ENCODE data around the gene ARSK.

The ARSK gene

DNA sequence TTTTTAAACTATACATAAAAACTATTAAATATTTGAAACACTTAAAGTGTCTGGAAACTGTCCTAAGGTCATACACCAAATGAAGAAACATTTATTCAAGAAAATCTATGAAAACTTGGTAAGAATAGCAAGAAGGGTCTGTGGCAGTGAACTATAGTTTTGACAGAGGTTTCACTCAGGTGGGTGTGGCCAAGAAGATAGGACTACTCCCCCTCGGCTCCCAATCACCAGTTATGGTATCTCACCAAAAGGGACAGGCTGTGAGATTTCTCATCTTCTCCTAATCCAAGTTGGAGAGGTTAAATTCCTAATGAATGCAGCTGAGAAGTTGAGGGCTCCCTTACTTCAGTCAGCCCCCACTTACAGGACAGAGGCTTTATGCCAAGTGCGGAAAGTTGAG, 2.9 kb downstream of the ARSK start:
- no peak for DNase-seq (ENCODE audit: low read depth)
- no peak for TF ChIP-seq CTCF (IDR thresholded peaks at IDR 0.05; ENCODE audit: control insufficient read depth, insufficient read depth, low read depth, low read length, missing control alignments)
- H3K4me3 ChIP-seq (ENCODE audit: control insufficient read depth, low read depth, low read length), result no peak overlapping the region

DNA sequence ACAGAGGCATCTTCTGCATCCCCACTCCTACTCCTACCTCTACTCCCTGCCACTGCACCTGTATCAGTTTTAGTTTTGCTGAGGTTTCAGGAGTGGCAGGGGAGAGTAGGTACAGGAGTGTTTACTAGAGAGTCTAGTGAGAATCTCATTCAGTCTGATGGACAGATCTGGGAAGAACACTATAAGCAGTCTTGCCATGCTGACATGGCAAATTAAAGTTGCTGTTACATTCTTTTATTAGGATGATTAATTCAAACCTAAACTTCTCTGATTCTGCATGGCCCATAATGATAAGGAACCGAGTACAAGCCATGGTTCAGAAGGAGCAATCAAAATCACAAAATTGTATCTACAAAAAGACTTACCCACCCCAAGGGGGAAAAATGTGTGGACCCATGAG, 7.4 kb downstream of the ARSK start:
- TF ChIP-seq CTCF (IDR thresholded peaks at IDR 0.05; ENCODE audit: control insufficient read depth, insufficient read depth, low read depth, low read length, missing control alignments), result no peak
- no peak overlapping the region for H3K4me3 ChIP-seq (ENCODE audit: control insufficient read depth, low read depth, low read length)
- no peak for DNase-seq (ENCODE audit: low read depth)

DNA sequence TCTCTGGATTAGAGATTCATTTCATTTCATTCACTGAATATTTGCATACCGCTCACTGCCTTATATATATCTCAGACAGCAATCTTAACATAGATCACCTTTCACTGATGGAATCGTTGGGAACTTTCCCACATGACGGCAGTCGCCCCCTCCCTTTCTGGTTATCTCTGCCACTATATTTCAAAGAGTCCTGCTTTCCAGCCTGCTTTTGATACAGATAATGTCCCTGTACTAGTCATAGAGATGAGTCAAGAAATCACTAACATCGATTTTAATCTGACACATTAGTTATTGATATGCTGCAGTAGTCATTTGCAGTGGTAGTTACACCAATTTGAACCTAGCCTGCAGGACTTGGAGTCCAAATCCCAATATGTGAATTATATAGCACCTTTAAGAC, 8.5 kb downstream of the ARSK start:
- TF ChIP-seq CTCF (IDR thresholded peaks at IDR 0.05; ENCODE audit: control insufficient read depth, insufficient read depth, low read depth, low read length, missing control alignments), result no peak
- DNase-seq (ENCODE audit: low read depth), result no peak
- no peak overlapping the region for H3K4me3 ChIP-seq (ENCODE audit: control insufficient read depth, low read depth, low read length)

- no peak for TF ChIP-seq CTCF (IDR thresholded peaks at IDR 0.05; ENCODE audit: control insufficient read depth, insufficient read depth, low read depth, low read length, missing control alignments)
- DNase-seq (ENCODE audit: low read depth), result no peak
- no peak overlapping the region for H3K4me3 ChIP-seq (ENCODE audit: control insufficient read depth, low read depth, low read length)
Observed at GRCh38 chr5:95564450-95564849, 9.5 kb downstream of the ARSK start.

- TF ChIP-seq CTCF (IDR thresholded peaks at IDR 0.05; ENCODE audit: control insufficient read depth, insufficient read depth, low read depth, low read length, missing control alignments), result no peak
- no peak overlapping the region for H3K4me3 ChIP-seq (ENCODE audit: control insufficient read depth, low read depth, low read length)
- peak; percentile 17 for DNase-seq (ENCODE audit: low read depth)
Observed at GRCh38 chr5:95565280-95565920, 10.5 kb downstream of the ARSK start.

GRCh38 chr5:95572016-95572415, 17.1 kb downstream of the ARSK start:
- no peak overlapping the region for H3K4me3 ChIP-seq (ENCODE audit: control insufficient read depth, low read depth, low read length)
- no peak for TF ChIP-seq CTCF (IDR thresholded peaks at IDR 0.05; ENCODE audit: control insufficient read depth, insufficient read depth, low read depth, low read length, missing control alignments)
- DNase-seq (ENCODE audit: low read depth), result no peak

GRCh38 chr5:95581576-95581975, 26.7 kb downstream of the ARSK start:
- DNase-seq (ENCODE audit: low read depth), result no peak
- TF ChIP-seq CTCF (IDR thresholded peaks at IDR 0.05; ENCODE audit: control insufficient read depth, insufficient read depth, low read depth, low read length, missing control alignments), result no peak
- H3K4me3 ChIP-seq (ENCODE audit: control insufficient read depth, low read depth, low read length), result no peak overlapping the region

Data from AG09309 (cell line).